Sigmoid colon (tissue), 7 donors: ENCODE data around the gene CFAP47. TPM values are rescaled to one million over a fixed set of nuclear protein-coding genes. Genes with fewer than 3 reads are reported as not detected.
"Not testable (repeated sequence)": the region's sequence is repeated elsewhere in the genome, so short reads cannot be mapped to it uniquely, and the experiment has no call there.

Experiments used
- DNase-seq: peaks from one replicate; pipeline ENCODE4 v3.0.0-alpha.2; 2019
- H3K27ac ChIP-seq, 4 donors: fragments of 200-600 bp; sonication (generic); one replicate each; pipeline ENCODE4 v1.5.1; 2016 to 2019; ENCODE audit warnings: mild to moderate bottlenecking in 1 of 4
- H3K27me3 ChIP-seq, 3 donors: fragments of 200-600 bp; sonication (generic); one replicate each; pipeline ENCODE4 v1.5.1; 2019; ENCODE audit warnings: mild to moderate bottlenecking in 1 of 3
- H3K36me3 ChIP-seq, 4 donors: fragments of 200-600 bp; sonication (generic); one replicate each; pipeline ENCODE4 v1.5.1; 2016 to 2019
- H3K4me1 ChIP-seq, 4 donors: fragments of 200-600 bp; sonication (generic); one replicate each; pipeline ENCODE4 v1.5.1; 2017 to 2019
- H3K4me3 ChIP-seq, 4 donors: fragments of 200-600 bp; sonication (generic); one replicate each; pipeline ENCODE4 v1.5.1; 2017 to 2019; ENCODE audit warnings: mild to moderate bottlenecking in 2 of 4, moderate library complexity in 1 of 4
- H3K9me3 ChIP-seq, 4 donors: fragments of 200-600 bp in 3 of 4; sonication (generic) in 3 of 4; one replicate each; pipeline versions ENCODE4 v1.5.1 to v1.6.1; 2013 to 2019
- CTCF ChIP-seq, 4 experiments: fragments of 450-650 bp in 3 of 4; fragments of 200-600 bp in 1 of 4; IDR thresholded peaks; one replicate each; pipeline ENCODE4 v1.5.1; 2016 to 2019; ENCODE audit warnings: antibody characterized with exemption in 4 of 4, mild to moderate bottlenecking in 3 of 4, moderate library complexity in 2 of 4
- EP300 ChIP-seq, 4 donors: sonication (generic); formaldehyde crosslinking; IDR thresholded peaks; one replicate each; pipeline ENCODE4 v1.6.1; 2017; ENCODE audit warnings: antibody characterized with exemption in 4 of 4
- POLR2A ChIP-seq, 2 donors: fragments of 450-650 bp; IDR thresholded peaks; one replicate each; pipeline ENCODE4 v1.6.1; 2016; ENCODE audit warnings: antibody characterized with exemption in 2 of 2, mild to moderate bottlenecking in 2 of 2, moderate library complexity in 2 of 2
- POLR2AphosphoS5 ChIP-seq, 4 donors: sonication (generic); formaldehyde crosslinking; IDR thresholded peaks; one replicate each; pipeline ENCODE4 v1.6.1; 2017; ENCODE audit warnings: antibody characterized with exemption in 4 of 4
- WGBS, 2 donors: extraction: QIAGEN DNeasy Blood & Tissue Kit; methylation state at CpG; one replicate each; pipeline ENCODE4 v1.1.7; 2013; 5-methylcytosine and 5-hydroxymethylcytosine counted together
- intact Hi-C: fragments of 100-400 bp; cut with DNase I; formaldehyde crosslinking; loops from one replicate; pipeline ENCODE4 v1.15.1; 2023
- polyA plus RNA-seq, 3 donors: library from polyadenylated mRNA; stranded (reverse); fragments of 200-250 nt; gene quantifications; one replicate each; pipeline ENCODE4 v1.2.3, GENCODE V29; 2013
- total RNA-seq, 4 donors: library from RNA; depleted of rRNA; stranded (reverse); fragments of >200 nt; gene quantifications; one replicate each; pipeline ENCODE4 v1.1.0, GENCODE V29; 2016
- donor health status: healthy with polysubstance abuse.
- donor health status: Bipolar disorder and iron deficiency.
- donor health status: healthy.

CFAP47 gene
- total and polyA plus RNA-seq, 7 donors = 0.14 to 0.71 TPM; not detected in 5

- no peak for DNase-seq
- WGBS, 2 donors = 42 to 65% methylated on average over 5 of the region's 5 CpGs
- Histone ChIP-seq H3K36me3 (no peaks in the 10 kb centered on the region), H3K27me3 (no peaks in the 10 kb centered on the region), H3K27ac (no peak overlapping the region), H3K4me1 (no peaks in the 10 kb centered on the region), H3K4me3 (no peak overlapping the region), H3K9me3 (no peaks in the 10 kb centered on the region)
- intact Hi-C loops = no loop called here
- TF ChIP-seq CTCF (IDR thresholded peaks at IDR 0.05) (no peak), EP300 (IDR thresholded peaks at IDR 0.05) (no peak), POLR2A (IDR thresholded peaks at IDR 0.05) (no peak), POLR2AphosphoS5 (IDR thresholded peaks at IDR 0.05) (no peak)
These were observed 87.7 kb downstream of the CFAP47 start for GRCh38 chrX:36007207-36007606.

GRCh38 chrX:36019125-36019524 lies 99.6 kb downstream of the CFAP47 start:
- TF ChIP-seq POLR2AphosphoS5 (IDR thresholded peaks at IDR 0.05) = no peak
- TF ChIP-seq POLR2A (IDR thresholded peaks at IDR 0.05) = no peak
- TF ChIP-seq EP300 (IDR thresholded peaks at IDR 0.05) = no peak
- TF ChIP-seq CTCF (IDR thresholded peaks at IDR 0.05) = no peak
- Histone ChIP-seq H3K4me3 (no peak overlapping the region), H3K27me3 (no peaks in the 10 kb centered on the region), H3K27ac (no peak overlapping the region), H3K9me3 (no peaks in the 10 kb centered on the region), H3K4me1 (no peaks in the 10 kb centered on the region), H3K36me3 (no peaks in the 10 kb centered on the region)
- 9 to 55% methylated on average over 7 of the region's 7 CpGs for WGBS, 2 donors
- DNase-seq = no peak
- intact Hi-C loops = no loop called here

GRCh38 chrX:36035550-36035949 lies 116.0 kb downstream of the CFAP47 start:
- no peak for TF ChIP-seq CTCF (IDR thresholded peaks at IDR 0.05)
- no peak for TF ChIP-seq EP300 (IDR thresholded peaks at IDR 0.05)
- TF ChIP-seq POLR2A (IDR thresholded peaks at IDR 0.05) = no peak
- TF ChIP-seq POLR2AphosphoS5 (IDR thresholded peaks at IDR 0.05) = no peak
- no peak for DNase-seq
- no peaks in the 10 kb centered on the region for H3K9me3 ChIP-seq
- no peaks in the 10 kb centered on the region for H3K36me3 ChIP-seq
- no peaks in the 10 kb centered on the region for H3K27me3 ChIP-seq
- H3K4me1 ChIP-seq = no peaks in the 10 kb centered on the region
- no peak overlapping the region for H3K27ac ChIP-seq
- intact Hi-C loops = no loop called here
- WGBS, 2 donors = 15 to 66% methylated on average over 2 of the region's 2 CpGs
- H3K4me3 ChIP-seq = no peak overlapping the region

GRCh38 chrX:36062778-36063177 lies 143.2 kb downstream of the CFAP47 start:
- H3K36me3 ChIP-seq = no peaks in the 10 kb centered on the region
- no peak overlapping the region for H3K4me3 ChIP-seq
- DNase-seq = no peak
- no peaks in the 10 kb centered on the region for H3K9me3 ChIP-seq
- no peaks in the 10 kb centered on the region for H3K27me3 ChIP-seq
- 84 to 91% methylated on average over 3 of the region's 3 CpGs for WGBS, 2 donors
- no peak overlapping the region for H3K27ac ChIP-seq
- no peaks in the 10 kb centered on the region for H3K4me1 ChIP-seq
- intact Hi-C loops = no loop called here
- TF ChIP-seq CTCF (IDR thresholded peaks at IDR 0.05) = no peak

- intact Hi-C loops = no loop called here
- no peaks in the 10 kb centered on the region for H3K27me3 ChIP-seq
- no peak overlapping the region for H3K27ac ChIP-seq
- TF ChIP-seq POLR2AphosphoS5 (IDR thresholded peaks at IDR 0.05) (no peak), POLR2A (IDR thresholded peaks at IDR 0.05) (no peak), EP300 (IDR thresholded peaks at IDR 0.05) (no peak), CTCF (IDR thresholded peaks at IDR 0.05) (no peak)
- no peak overlapping the region for H3K4me3 ChIP-seq
- no peak for DNase-seq
- no peaks in the 10 kb centered on the region for H3K4me1 ChIP-seq
- no peaks in the 10 kb centered on the region for H3K36me3 ChIP-seq
- H3K9me3 ChIP-seq = no peaks in the 10 kb centered on the region
- WGBS, 2 donors = 76 to 87% methylated on average over 2 of the region's 2 CpGs
These were observed 151.5 kb downstream of the CFAP47 start for GRCh38 chrX:36071061-36071460.

GRCh38 chrX:36075009-36075408 lies 155.5 kb downstream of the CFAP47 start:
- H3K9me3 ChIP-seq, H3K27ac ChIP-seq, H3K27me3 ChIP-seq, H3K4me1 ChIP-seq, intact Hi-C loops, DNase-seq, H3K36me3 ChIP-seq, H3K4me3 ChIP-seq: not testable (repeated sequence)
- WGBS, 2 donors = 91 to 95% methylated on average over 5 of the region's 5 CpGs
